Neural crest cell (in vitro differentiated cells): ENCODE data around the gene CCM2L. TPM values are rescaled to one million over a fixed set of nuclear protein-coding genes. Genes with fewer than 3 reads are reported as not detected.

Source experiments
- DNase-seq: peaks from one replicate; pipeline ENCODE4 v3.0.0; 2021; ENCODE audit warnings: low read depth, mixed read lengths, low spot score
- H3K27ac Mint-ChIP-seq: one replicate; pipeline ENCODE4 v1.8.0; 2021; ENCODE audit warnings: mild to moderate bottlenecking, mixed read lengths; ENCODE audit not compliant: unreplicated experiment
- H3K27me3 Mint-ChIP-seq: 2 replicates; pipeline ENCODE4 v1.8.0; 2021; ENCODE audit warnings: low read depth, mild to moderate bottlenecking, mixed read lengths
- H3K36me3 Mint-ChIP-seq: 2 replicates; pipeline ENCODE4 v1.8.0; 2021; ENCODE audit warnings: low read depth, mild to moderate bottlenecking, mixed read lengths
- H3K4me1 Mint-ChIP-seq: 2 replicates; pipeline ENCODE4 v1.8.0; 2021; ENCODE audit warnings: mixed read lengths
- H3K4me3 Mint-ChIP-seq: one replicate; pipeline ENCODE4 v1.8.0; 2021; ENCODE audit warnings: mild to moderate bottlenecking, mixed read lengths
- H3K9me3 Mint-ChIP-seq: 2 replicates; pipeline ENCODE4 v1.8.0; 2021; ENCODE audit warnings: mixed read lengths
- total RNA-seq: library from RNA; stranded (reverse); gene quantifications from 2 replicates; pipeline ENCODE4 v1.2.1, GENCODE V29; 2021
- TF ChIP-seq, protein P1 (sequence below): fragments of 200-600 bp; sonication (generic); conservative IDR thresholded peaks from 2 replicates; pipeline ENCODE4 v1.5.0; 2021; ENCODE audit warnings: antibody characterized with exemption, mild to moderate bottlenecking

The CCM2L gene
- total RNA-seq, 1 donor from 2014 or later: 0.26 TPM

- no peak for DNase-seq
- H3K36me3 Mint-ChIP-seq: peaks cover 4% of the 10 kb centered on the region
- no peak overlapping the region for H3K27ac Mint-ChIP-seq
- H3K9me3 Mint-ChIP-seq: no peaks in the 10 kb centered on the region
- H3K4me3 Mint-ChIP-seq: no peak overlapping the region
- TF ChIP-seq, protein P1, sequence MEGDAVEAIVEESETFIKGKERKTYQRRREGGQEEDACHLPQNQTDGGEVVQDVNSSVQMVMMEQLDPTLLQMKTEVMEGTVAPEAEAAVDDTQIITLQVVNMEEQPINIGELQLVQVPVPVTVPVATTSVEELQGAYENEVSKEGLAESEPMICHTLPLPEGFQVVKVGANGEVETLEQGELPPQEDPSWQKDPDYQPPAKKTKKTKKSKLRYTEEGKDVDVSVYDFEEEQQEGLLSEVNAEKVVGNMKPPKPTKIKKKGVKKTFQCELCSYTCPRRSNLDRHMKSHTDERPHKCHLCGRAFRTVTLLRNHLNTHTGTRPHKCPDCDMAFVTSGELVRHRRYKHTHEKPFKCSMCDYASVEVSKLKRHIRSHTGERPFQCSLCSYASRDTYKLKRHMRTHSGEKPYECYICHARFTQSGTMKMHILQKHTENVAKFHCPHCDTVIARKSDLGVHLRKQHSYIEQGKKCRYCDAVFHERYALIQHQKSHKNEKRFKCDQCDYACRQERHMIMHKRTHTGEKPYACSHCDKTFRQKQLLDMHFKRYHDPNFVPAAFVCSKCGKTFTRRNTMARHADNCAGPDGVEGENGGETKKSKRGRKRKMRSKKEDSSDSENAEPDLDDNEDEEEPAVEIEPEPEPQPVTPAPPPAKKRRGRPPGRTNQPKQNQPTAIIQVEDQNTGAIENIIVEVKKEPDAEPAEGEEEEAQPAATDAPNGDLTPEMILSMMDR: no peak
- peaks cover 97% of the 10 kb centered on the region for H3K27me3 Mint-ChIP-seq
- H3K4me1 Mint-ChIP-seq: peaks cover 9% of the 10 kb centered on the region
These were observed 43.4 kb downstream of the CCM2L start for GRCh38 chr20:32053648-32054047.

DNA sequence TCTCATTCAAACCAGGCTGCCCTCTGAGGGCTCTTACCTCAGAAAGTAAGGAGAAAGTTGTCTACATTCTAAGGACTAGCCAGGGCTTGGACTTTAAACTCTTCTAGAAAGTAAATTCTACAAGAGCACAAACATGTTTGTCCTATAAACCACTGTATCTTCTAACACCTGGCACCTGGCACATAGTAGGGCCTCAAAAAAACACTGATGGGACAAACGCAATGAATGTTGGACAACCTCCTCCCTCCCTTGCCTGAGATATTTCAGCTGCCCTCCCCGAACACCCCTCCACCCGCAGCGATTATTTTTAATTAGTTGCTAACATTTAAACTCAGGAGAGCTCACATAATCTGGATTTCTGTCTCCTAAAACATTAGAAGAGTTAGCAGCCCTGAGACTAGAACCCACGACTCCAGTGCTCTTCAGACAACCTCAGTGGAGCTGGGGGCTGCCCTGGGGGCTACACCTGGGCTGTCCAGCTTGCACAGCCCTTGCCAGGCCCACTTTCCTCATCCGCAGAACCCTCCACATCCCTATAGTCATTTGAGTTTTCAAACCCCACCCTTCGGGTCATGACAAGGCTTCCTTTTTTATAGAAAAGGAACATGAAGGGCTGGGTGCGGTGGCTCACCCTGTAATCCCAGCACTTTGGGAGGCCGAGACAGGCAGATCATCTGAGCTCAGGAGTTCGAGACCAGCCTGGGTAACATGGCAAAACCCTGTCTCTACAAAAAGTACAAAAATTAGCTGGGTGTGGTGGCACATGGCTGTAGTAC, 46.7 kb downstream of the CCM2L start:
- H3K27ac Mint-ChIP-seq: no peak overlapping the region
- peaks cover 97% of the 10 kb centered on the region for H3K27me3 Mint-ChIP-seq
- TF ChIP-seq, protein P1: no peak
- H3K4me3 Mint-ChIP-seq: no peak overlapping the region
- no peak for DNase-seq
- peaks cover 3% of the 10 kb centered on the region for H3K4me1 Mint-ChIP-seq
- H3K9me3 Mint-ChIP-seq: no peaks in the 10 kb centered on the region
- H3K36me3 Mint-ChIP-seq: peaks cover 2% of the 10 kb centered on the region

DNA sequence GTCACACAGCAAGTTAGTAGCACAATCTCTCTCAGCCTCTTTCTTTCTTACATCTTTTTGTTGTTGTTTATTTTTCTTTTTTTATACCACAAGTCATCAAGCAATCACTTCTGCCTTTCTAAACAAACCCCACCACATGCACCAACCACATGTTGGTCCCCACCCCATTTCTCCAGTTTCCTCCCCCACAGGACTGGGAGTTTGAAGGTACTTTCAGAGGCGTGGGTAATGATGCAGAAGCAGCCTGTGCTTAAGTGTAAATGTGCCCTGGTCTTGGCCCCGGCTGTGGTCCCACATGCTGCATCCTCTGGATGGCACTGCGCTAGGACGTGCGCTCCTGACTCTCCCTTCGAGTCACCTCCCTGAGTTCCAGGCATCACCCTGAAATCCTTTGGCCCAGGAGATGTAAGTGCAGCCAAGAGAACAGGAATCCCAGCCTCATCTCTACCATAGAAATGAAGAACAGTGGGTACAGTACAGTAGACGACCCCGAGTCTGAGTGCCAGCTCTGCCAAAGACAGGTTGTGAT, 47.5 kb downstream of the CCM2L start:
- no peak overlapping the region for H3K27ac Mint-ChIP-seq
- H3K27me3 Mint-ChIP-seq: peaks cover 97% of the 10 kb centered on the region
- DNase-seq: no peak
- TF ChIP-seq, protein P1: no peak
- H3K9me3 Mint-ChIP-seq: no peaks in the 10 kb centered on the region
- H3K36me3 Mint-ChIP-seq: no peaks in the 10 kb centered on the region
- H3K4me1 Mint-ChIP-seq: no peaks in the 10 kb centered on the region
- no peak overlapping the region for H3K4me3 Mint-ChIP-seq

- Mint-ChIP-seq H3K27me3 (peaks cover 91% of the 10 kb centered on the region), H3K27ac (no peak overlapping the region), H3K9me3 (no peaks in the 10 kb centered on the region), H3K4me1 (no peaks in the 10 kb centered on the region), H3K36me3 (no peaks in the 10 kb centered on the region), H3K4me3 (no peak overlapping the region)
- no peak for DNase-seq
- TF ChIP-seq, protein P1: no peak
These were observed 49.0 kb downstream of the CCM2L start for GRCh38 chr20:32059189-32059588.

- Mint-ChIP-seq H3K9me3 (no peaks in the 10 kb centered on the region), H3K27ac (no peak overlapping the region), H3K4me3 (no peak overlapping the region), H3K36me3 (no peaks in the 10 kb centered on the region), H3K27me3 (peaks cover 73% of the 10 kb centered on the region), H3K4me1 (no peaks in the 10 kb centered on the region)
- TF ChIP-seq, protein P1: no peak
- no peak for DNase-seq
These were observed 52.5 kb downstream of the CCM2L start for GRCh38 chr20:32062776-32063170.
